Stimulated activated CD8-positive, alpha-beta memory T cell treated with anti-CD3 and anti-CD28 coated beads, Interleukin-7, amount 100 ng/mL, for 48 hours (primary cell): ENCODE data around the gene MRPL49.

Source experiments
- DNase-seq, 2 donors: peaks; one replicate each; pipeline ENCODE4 v3.0.0-alpha.2; 2020; ENCODE audit warnings: low read depth in 1 of 2; ENCODE audit errors: extremely low read depth in 1 of 2

The MRPL49 gene

DNA sequence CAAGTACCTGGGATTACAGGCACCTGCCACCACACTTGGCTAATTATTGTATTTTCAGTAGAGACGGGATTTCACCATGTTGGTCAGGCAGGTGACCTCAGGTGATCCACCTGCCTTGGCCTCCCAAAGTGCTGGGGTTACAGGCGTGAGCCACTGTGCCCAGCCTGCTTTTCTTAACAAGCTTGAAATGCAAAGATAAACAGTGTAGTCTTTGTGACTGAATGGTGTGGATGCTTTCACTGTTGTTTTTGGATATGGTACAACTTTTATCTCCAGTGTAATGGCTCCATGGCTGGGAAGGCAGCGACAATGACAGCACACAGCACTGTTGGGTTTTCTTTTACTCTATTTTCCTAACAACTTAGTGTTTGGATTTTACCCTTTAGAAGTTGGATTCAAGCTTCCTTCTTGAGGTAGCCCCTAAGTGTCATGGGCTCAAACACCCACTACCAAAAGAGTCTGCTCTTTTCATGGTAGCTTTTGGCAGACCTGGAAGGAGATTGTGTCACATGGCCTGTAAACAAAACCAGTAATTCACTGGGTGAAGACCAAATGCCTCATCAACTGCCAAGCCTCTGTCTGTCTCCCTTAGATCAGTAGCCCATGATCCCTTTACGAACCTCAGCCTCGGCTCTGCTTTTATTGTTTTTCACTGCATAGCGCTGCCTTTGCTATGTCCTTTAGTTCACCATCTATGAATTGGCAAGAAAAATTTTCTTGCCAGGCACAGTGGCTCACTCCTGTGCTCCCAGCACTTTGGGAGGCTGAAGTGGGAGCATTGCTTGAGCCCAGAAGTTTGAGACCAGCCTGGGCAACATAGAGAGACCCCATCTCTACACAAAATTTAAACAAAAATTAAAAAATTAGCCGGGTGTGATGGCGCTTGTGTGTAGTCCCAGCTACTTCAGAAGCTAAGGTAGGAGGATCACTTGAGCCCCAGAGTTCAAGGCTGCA lies 19.7 kb upstream of the MRPL49 start:
- DNase-seq = no peak

DNA sequence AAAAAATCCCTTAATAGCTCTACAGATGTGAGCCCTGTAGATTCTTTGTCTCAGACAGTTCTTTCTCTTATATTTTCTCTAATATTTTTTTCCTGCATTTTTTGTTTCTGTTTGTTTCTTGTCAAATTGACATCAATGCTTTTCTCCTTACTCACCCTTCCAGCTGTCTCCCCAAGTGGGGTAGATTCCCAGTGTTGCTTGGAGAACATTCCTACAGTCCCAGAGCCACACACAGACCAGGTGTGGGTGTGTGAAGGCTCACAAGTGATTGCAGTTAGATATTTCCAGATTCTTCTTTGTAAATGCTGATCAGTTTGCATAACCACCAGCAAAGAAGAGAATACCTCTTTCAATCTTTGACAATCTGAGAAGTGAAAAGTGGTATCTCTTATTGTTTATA lies 18.6 kb upstream of the MRPL49 start:
- no peak for DNase-seq

DNA sequence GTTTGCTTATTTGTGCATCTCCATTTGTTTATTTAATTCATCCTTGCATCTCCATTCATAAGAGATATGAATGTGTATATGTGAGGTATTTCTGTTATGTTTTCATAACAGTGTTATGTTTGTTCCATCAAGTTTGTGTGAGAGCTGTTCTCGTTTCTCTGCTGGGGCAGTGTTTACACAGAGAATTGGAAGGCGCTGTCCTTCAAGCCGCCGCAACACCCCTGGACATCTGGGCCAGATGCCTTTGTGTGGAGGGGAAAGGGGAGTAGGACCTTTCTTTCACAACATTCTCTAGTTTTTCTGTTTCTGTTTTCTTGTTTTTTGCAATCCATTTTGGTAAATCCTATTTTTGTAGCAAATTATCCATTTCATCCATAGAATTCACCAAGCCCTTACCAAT lies 17.5 kb upstream of the MRPL49 start:
- no peak for DNase-seq

DNA sequence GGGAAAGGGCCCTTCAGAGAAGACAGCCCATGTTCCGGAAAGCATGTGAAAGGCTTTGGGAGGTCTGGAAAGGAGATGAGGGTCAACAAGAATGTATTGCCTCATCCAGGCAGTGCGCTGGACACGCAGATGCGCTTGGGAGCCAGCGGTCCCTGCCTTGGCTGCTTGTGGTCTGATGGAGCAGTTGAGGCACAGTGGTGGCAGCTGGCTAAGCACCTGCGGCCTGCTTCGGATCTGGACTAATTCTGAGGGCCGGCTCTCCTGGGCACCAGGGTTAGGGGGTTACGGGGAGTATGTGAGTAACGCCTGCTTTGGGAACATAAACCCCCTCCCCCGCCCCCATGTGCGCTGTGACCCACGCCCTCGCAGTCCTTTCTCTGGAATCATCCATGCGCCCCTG lies 15.0 kb upstream of the MRPL49 start:
- no peak for DNase-seq

DNA sequence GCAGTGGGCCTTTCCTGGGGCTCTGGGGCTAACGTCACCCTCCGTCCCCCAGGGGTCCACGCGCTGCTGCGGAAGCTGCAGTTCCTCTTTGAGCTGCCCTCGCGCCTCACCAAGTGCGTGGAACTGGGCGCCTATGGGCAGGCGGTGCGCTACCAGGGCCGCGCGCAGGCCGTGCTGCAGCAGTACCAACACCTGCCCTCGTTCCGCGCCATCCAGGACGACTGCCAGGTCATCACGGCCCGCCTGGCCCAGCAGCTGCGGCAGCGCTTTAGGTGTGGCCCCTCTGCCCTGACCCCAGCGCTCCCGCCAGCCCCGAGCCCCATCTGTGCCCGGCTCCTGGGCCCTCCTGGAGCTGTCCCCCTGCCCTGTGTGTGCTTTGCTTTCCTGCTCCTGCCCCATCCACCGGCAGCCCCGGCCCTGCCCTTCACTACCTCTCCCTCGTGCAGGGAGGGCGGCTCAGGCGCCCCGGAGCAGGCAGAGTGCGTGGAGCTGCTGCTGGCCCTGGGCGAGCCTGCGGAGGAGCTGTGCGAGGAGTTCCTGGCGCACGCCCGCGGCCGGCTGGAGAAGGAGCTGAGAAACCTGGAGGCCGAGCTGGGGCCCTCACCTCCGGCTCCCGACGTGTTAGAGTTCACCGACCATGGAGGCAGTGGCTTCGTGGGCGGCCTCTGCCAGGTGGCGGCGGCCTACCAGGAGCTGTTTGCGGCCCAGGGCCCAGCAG lies 14.2 kb upstream of the MRPL49 start:
- no peak for DNase-seq

- no peak for DNase-seq
Observed at GRCh38 chr11:65108469-65109123, 13.5 kb upstream of the MRPL49 start.

DNA sequence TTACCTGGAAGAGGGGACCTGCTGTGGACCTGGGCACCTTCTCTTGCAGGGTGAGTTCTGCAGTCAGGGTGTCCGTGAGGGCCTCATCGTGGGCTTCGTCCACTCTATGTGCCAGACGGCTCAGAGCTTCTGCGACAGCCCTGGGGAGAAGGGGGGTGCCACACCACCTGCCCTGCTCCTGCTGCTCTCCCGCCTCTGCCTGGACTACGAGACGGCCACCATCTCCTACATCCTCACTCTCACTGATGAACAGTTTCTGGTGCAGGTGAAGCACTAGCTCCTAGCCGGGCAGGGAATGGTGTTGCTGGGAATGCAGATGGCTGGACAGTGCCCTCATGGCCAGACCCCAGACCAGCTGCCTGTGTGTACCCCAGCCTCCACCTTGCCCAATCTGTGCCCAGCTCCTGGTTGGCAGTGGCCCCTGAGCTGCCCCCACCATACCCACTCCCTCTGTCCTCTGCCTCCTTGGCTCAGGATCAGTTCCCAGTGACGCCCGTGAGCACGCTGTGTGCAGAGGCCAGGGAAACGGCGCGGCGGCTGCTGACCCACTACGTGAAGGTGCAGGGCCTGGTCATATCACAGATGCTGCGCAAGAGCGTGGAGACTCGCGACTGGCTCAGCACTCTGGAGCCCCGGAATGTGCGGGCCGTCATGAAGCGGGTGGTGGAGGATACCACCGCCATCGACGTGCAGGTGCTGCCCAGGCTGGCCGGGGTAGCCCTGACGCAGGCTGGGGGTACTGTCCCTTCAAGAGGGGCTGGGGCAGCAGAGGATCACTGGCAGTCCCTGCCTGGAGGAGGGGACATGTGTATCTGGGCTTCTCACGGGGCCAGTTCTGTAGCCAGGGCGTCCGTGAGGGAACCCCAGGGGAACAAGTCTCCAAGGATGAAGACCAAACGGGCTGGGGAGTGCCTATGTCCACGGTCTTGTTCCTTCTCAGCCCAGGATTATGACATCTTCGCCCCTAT lies 12.6 kb upstream of the MRPL49 start:
- DNase-seq = no peak

DNA sequence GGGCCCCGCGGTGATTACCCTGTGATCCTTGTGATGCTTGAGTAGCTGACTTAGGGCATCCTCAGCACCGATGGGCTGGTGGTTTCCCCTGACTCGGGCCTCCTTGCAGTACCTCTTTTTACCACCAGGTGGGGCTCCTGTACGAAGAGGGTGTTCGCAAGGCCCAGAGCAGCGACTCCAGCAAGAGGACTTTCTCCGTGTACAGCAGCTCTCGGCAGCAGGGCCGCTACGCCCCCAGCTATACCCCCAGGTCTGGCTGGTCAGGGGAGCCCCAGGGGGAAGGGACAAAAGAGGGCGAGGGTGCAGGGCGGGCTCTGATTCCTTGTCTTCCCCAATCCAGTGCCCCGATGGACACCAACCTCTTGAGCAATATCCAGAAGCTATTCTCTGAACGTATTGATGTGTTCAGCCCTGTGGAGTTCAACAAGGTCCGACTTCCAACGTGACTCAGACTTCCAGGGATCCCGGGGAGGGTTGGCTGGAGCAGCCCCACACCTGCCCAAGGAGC lies 11.7 kb upstream of the MRPL49 start:
- peak; percentile 78 to 85 for DNase-seq

GRCh38 chr11:65111159-65111743 lies 10.9 kb upstream of the MRPL49 start:
- no peak for DNase-seq

- peak; percentile 87 to 95 for DNase-seq
Observed at GRCh38 chr11:65111744-65112545, 10.2 kb upstream of the MRPL49 start, which contains the start of gene TM7SF2. TSS of gene TM7SF2 (plus strand) at chr11:65111872. CDS start at chr11:65112016, 144 bp downstream.

DNA sequence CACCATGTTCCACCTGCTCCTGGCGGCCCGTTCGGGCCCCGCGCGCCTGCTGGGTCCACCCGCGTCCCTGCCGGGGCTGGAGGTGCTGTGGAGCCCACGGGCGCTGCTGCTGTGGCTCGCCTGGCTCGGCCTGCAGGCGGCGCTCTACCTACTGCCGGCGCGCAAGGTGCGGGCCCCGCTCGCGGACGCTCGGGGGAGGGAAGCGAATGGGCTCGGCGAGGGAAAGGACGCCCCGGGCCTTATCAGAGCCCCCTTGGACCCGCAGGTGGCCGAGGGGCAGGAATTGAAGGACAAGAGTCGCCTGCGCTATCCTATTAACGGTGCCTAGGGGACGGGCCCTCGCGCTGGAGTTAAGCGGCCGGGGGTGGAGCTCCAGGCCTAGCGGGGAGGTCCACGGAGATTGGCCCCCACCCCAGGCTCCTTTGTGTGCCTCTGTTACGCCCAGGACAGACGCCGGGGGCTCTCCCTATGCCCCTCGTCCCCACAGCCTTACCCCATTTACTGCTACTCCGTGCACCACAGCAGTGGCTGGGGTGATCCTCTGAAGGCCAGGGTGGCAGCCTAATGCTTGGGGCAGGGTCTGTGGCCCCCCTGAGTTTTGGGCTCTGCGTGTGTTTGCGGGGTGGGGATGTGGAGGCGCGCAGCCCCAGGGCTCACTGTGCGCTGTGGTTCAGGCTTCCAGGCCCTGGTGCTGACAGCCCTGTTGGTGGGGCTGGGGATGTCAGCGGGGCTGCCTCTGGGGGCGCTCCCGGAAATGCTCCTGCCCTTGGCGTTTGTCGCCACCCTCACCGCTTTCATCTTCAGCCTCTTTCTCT lies 9.4 kb upstream of the MRPL49 start:
- no peak for DNase-seq

DNA sequence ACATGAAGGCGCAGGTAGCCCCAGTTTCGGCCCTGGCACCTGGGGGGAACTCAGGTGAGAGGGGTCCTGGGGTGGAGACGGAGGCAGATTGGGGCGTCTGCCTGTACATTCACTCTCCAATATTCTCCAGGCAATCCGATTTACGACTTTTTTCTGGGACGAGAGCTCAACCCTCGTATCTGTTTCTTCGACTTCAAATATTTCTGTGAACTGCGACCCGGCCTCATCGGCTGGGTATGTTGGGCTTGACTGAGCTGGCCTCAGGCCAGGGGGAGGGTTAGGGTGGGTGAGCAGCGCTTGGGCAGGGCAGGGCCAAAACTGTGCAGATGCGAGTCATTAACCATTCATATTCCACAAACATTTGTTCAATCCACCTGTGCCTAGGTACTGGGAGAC lies 8.8 kb upstream of the MRPL49 start:
- DNase-seq = no peak

- DNase-seq = no peak
Observed at GRCh38 chr11:65113839-65114238, 8.3 kb upstream of the MRPL49 start.

DNA sequence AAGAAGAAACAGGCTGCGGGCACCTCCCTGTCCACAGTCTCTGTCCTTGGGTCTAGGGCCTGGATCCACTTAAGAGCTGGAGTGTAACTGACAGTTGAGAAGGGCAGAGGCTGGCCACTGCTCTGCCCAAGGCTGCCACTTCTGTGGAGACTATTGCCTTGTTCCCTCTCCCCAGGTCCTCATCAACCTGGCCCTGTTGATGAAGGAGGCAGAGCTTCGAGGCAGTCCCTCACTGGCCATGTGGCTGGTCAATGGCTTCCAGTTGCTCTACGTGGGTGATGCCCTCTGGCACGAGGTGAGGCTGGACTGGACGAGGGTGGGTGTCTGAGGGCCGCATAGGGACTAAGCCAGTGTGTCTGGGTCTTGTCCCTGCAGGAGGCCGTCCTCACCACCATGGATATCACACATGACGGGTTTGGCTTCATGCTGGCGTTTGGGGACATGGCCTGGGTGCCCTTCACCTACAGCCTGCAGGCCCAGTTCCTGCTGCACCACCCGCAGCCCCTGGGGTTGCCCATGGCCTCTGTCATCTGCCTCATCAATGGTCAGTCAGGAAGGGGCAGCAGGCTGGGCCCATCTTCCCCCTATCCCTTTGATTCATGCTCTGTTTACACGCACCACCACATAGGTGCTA lies 7.5 kb upstream of the MRPL49 start:
- DNase-seq = no peak

- no peak for DNase-seq
Observed at GRCh38 chr11:65115361-65116082, 6.6 kb upstream of the MRPL49 start.

DNA sequence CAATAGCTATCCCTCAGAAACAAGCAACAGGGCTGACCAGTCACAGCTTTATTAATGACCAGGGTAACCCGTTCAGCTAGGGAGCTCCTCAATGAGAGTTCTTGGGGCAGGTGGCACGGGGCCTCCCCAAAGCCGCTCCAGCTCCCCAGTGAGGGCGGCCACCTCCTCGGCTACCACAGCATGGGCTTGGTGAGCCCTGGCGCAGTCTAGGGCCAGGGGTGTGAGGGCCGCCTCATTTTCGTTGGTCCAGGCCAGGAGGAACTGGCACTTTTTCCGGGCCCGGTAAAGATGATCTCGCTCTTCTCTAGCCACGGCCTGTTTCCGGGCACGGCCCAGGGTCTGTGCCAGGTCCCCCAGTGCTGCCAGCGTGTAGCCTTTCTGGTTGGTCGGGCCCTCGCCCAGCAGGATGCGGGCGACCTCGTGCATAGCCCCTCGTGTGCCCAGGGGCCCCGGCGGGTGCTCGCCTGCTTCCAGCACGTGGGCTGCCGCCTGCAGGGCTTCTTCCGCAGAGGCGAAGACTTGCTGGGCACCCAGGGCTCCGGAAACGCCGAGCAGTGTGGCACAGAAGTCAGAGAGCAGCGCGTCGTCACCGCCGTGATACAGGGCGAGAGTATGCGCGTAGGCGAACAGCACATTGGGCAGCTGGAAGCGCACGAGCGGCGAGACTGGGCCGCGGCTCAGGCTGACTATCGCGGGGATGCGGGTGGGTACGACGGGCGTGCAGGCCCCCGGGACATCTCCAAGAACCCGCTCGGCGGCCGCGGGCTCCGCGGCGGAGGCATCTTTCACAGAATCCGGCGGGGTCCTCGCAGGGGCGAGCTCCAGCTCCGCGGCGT lies 5.5 kb upstream of the MRPL49 start:
- peak in 1 of 2 donors; percentile 62 for DNase-seq
